GM18498 (cell line): ENCODE measurements around the gene PRKAA2.

Source experiments
- ATAC-seq: cut with Tn5 transposase; IDR thresholded peaks from one replicate; pipeline ENCODE4 v1.9.1; 2021; ENCODE audit warnings: mild to moderate bottlenecking, moderate library complexity; ENCODE audit not compliant: unreplicated experiment

Gene PRKAA2

GRCh38 chr1:56712150-56712549, 67.0 kb downstream of the PRKAA2 start:
- ATAC-seq, result no peak

- no peak for ATAC-seq
These were observed 68.0 kb downstream of the PRKAA2 start for GRCh38 chr1:56713112-56713511.

- no peak for ATAC-seq
These were observed 70.0 kb downstream of the PRKAA2 start for GRCh38 chr1:56715156-56715555.

- no peak for ATAC-seq
These were observed 74.1 kb downstream of the PRKAA2 start for GRCh38 chr1:56719171-56719570.

- ATAC-seq, result no peak
These were observed 81.6 kb downstream of the PRKAA2 start for GRCh38 chr1:56726706-56727105.

GRCh38 chr1:56728964-56729363, 83.8 kb downstream of the PRKAA2 start:
- ATAC-seq, result no peak

- no peak for ATAC-seq
These were observed 100.1 kb downstream of the PRKAA2 start for GRCh38 chr1:56745231-56745630.

GRCh38 chr1:56754708-56755479, 109.8 kb downstream of the PRKAA2 start:
- no peak for ATAC-seq

GRCh38 chr1:56755911-56756310, 110.8 kb downstream of the PRKAA2 start:
- ATAC-seq, result no peak

- ATAC-seq, result no peak
These were observed 113.0 kb downstream of the PRKAA2 start for GRCh38 chr1:56758135-56758534.

- ATAC-seq, result no peak
These were observed 113.7 kb downstream of the PRKAA2 start for GRCh38 chr1:56758794-56759193.
